Ramos (cell line): ENCODE measurements around the gene HGF.

ENCODE experiments used
- in situ Hi-C: fragments of 300-500 bp; cut with MboI; formaldehyde crosslinking; loops from one replicate; pipeline ENCODE4 v1.14.3; 2022; ENCODE audit warnings: low sequenced_read_pairs; ENCODE audit not compliant: unreplicated experiment

HGF gene

DNA sequence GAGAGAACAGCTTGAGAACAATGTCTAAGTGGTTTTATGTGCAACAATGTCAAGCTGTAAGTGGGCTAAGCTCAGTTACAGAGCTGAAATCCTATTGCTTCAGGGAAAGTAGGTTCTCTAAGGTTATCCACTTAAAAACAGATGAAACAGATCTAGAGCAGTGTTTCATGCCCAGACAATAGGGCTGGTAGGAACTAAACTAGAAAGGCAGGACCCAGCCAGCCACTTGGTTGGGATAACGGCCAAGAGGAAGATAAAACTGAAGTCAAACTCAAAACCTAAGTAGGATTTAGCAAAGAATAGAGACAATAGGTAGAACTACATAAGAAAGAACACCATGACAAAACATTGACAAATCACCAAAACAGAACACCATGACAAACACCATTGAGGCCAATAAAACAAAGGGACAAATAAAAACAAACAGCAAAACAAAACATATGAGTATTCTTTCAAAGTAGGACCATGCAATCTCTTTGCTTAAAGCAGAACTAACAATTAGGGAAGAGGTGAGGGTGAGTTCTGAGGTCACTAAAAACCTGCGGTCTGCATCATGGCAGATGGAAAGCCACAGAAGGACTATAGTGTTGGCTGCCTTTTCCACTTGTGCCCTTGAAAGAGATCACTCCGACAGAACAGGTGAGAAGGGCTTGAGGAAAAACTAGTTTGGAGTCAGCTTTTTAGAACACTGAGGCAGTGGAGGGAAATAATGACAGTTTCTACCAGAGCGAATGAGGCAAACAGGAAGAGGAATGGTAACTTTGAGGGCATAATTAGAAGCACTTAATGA, 81.0 kb downstream of the HGF start:
- in situ Hi-C loops: no loop called here

DNA sequence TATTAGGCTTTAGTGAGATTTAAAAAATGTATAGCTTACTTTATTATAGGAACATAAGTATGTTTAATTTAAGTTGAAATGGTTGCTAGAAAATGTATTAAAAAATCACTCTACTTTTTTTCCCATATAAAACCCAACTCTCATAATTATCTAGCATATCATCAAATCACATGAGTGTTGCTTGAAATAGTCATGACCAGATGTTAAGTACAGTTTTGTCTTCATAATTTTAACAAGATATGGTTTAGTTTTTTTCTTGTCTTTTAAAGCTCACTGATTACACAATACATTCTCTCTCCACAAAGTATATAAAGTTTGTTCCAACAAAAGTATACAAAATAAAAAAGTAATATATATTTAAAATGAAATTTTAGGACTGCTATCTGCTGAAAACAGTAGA, 82.8 kb downstream of the HGF start:
- in situ Hi-C loops: no loop called here

DNA sequence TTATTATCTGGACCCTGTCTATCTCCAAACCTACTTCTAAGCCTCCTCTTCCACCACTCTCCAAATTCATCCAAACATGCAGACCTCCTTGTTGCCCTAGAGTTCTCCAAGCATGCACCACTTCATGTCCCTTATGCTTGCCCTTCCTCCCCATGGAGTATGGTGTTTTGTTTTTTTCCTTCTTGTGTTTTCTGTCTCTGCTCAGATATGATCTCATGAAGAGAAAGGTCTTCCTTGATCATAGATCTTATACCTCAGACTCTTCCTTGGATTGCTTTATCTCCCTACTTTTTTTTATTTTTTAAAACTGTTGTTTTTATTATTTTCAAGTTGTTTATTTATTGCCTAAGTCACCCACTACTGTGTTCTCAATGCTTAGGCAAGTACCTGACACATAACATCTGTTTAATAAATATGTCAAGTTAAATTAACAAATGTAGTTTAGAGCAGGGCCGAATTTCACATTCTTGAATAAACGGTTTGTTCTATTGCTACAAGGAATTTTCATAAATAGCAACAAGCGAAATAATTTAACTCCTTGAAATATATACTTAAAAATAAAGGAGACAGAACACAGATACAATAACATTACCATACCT, 84.5 kb downstream of the HGF start:
- in situ Hi-C loops: no loop called here

GRCh38 chr7:81684514-81685269, 85.2 kb downstream of the HGF start:
- in situ Hi-C loops: no loop called here

DNA sequence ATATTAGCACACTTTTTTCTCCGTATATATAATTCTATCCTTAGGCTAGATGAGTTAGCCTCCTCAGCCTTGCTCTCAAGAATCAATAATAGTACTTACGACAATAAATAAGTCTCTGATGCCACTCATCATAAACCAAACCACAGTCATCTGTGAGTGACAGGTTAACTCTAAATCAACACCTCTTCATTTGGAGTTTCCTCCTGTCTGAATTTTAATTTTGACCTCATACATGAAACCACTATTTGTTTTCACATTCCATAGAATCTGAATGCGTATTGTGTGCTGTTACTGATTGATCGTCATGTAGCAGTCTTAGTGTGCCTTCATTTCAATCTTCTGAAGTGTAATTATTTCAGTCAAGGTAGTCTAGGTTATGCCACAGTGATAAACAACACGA, 85.8 kb downstream of the HGF start:
- in situ Hi-C loops: no loop called here

GRCh38 chr7:81682873-81683272, 87.0 kb downstream of the HGF start:
- in situ Hi-C loops: no loop called here

DNA sequence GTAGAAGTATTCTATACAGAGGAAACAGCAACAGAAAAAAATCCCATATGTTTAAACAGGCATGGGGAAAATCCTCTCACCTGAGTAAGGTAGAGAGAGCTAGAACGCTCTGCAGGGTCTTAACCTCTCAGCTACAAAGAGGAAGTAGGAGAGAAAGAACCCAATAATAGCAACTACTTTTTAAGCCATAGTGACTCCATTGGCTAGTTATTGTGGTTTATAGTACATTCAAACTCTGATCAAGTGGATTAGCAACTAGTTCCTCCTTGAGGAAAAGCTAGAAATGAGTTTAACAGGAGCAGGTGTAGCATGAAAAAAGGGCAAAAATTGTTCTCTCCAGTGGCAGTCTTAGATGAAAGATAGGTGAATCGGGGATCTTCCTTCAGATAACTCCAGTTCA, 89.7 kb downstream of the HGF start:
- in situ Hi-C loops: no loop called here

DNA sequence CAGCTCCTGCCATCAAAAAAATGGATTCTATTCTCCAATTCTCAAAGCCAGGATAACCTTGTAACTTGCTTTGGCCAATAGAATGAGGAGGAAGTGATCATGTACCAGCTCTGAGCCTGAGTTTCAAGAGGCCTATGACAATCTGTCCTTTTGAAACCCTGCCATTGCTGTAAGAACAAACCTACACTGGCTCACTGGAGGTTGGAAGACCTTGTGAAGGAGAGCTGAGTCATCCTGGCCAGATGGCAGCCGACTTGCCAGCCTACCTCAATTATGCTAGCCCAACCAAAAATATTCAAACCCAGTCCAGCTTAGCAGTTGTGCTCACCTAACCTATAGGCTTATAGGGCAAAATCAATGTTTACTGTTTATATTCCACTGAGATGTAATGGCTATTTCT, 93.0 kb downstream of the HGF start:
- in situ Hi-C loops: no loop called here

DNA sequence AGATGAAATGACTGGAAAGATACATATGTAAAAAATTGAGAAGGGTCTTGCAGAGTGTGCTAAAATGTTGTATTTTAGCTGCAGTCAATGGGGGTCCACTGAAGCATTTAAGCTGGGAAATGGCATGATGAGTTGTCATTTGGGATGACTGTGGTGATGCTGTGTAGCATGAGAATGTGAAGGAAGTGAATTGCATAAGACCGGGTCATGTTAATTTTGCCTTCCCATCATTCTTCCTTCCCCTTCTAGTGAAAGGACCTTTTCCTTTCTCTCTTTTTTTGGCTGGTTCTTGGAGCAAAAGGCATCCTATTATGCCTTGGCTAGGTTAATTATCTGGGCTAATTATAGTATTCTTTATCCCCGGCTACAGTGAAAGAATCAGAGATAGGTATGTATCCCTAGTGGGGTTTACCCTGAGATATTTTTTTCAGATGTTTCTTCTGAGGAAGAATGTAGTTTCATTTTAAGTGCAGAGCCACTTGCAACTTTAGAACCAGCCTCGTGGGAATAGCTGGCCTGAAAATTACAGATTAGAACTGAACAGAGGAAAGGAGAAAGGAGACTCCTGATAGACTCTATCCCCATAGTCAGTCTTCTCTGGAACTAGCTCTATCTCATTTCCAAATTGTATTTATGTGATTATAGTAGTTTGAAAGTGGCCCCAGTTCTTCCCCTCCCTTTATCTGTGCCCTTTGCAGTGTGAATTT, 93.6 kb downstream of the HGF start:
- in situ Hi-C loops: no loop called here

GRCh38 chr7:81674431-81674830, 95.4 kb downstream of the HGF start:
- in situ Hi-C loops: no loop called here

DNA sequence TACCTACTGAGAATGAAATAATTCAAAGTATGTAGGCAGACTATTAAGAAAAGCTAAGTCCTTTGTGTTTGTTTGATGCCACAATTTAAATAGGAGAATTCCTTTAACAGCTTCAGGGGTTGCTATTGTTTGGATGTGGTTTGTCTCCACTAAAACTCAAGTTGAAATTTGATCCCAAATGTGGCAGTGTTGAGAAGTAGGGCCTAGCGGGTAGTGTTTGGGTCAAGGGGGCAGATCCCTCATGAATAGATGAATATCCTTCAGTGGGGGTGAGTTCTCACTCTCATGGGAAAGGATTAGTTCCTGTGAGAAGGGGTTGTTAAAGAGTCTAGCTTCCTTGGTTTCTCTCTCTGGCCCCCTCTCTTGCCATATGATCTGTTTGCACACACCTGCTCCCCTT, 97.0 kb downstream of the HGF start:
- in situ Hi-C loops: no loop called here

DNA sequence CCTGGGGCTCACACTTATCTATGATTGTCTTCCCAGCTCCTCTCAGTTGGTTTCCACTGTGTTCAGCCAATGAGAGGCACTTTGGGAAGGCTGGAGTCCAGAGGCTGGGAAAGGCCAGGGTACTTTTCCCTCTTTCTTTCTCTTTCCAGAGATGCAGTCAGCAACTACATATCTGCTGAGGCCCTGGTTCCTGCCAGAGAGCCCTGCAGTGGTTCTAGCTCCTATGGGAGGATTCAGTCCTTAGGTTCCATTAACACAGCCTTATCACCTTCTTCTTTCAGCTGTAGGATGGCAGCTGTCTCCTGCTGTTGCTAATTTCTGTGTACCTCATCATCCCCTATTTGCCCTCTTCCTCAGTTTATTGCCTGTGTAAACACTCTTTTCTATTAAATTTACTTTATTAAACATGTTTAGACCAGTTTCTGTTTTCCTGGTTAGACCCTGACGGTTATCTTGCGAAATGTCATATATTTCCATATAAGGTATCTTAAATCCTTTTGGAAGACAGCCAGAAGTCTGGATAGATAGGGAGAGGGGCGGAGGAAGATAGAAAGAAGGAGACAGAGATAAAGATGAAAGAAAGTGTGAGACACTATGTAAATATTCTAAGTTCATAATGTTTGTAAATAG, 100.3 kb downstream of the HGF start:
- in situ Hi-C loops: no loop called here

GRCh38 chr7:81666209-81666608, 103.6 kb downstream of the HGF start:
- in situ Hi-C loops: no loop called here

DNA sequence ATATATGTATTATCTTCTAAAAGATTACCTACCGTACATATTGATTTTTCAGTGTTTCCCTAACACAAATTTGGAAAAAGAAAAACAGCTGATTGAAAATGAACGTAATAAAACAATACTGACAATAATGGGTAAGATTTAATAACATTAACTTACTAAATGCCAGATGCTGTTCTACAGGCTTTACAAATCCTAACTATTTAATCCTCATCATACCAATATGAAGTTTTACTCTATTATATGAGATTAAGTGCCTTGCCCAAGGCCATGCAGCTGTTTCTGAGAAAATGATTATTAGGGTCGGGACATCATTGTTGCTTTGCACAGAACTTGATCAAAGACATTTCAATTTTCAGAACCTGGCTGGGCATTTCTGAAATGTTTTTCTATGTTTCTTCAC, 104.6 kb downstream of the HGF start:
- in situ Hi-C loops: no loop called here

GRCh38 chr7:81664304-81664703, 105.5 kb downstream of the HGF start:
- in situ Hi-C loops: no loop called here

DNA sequence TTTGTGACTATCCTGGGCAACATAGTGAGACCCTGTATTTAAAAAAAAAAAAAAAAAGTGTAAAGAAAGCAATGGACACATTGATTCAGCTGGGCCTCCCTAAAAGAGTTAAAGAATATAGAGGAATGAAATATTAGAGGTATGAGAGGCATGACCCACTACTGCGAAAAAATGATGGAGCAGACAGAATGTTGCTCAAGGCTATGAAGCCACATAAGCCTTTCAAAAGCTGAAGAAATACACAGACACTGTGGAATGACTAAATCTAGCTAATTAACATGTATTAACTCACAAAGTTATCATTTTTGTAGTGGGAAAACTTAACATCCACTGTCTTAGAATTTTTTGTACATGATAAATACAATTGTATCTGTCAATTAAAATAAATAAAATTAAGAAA, 107.3 kb downstream of the HGF start:
- in situ Hi-C loops: no loop called here

GRCh38 chr7:81659697-81660395, 110.0 kb downstream of the HGF start:
- in situ Hi-C loops: no loop called here

DNA sequence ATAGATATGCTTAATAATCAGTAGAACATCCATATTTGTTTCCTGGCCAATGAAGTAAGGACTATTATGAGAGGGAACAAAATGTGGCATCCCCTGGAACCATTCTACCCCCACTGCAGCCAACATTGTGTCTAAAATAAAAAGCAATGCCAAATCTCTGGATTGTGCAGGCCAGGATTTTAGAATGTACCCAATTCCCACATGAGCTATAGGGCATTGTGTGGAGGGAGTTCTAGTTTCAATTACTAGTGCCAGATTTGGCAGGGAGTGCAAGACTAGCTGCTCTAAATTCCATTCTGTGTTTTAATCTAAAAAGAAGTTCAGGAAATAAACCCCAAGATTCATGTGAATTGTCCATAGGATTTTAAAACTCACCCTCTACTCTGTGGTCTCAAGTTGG, 112.3 kb downstream of the HGF start:
- in situ Hi-C loops: no loop called here

DNA sequence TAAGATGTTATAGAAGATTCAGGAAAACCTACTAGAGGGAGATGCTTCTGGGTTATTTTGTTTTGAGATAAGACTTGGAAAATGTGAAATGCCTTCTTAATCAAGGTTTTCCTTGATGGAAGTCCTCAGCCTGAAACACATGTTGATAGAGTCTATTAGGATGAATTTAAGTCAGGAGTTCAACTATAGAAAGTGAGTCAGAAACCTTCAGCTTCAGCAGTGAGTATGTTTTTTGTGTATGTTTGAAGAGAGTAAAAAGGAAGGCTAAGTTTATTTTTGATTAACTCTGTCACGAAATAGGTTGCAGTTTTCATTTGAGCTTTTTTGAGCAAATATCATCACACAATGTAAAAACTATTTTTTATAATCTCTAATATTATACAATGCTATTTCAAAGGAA, 114.6 kb downstream of the HGF start:
- in situ Hi-C loops: no loop called here

DNA sequence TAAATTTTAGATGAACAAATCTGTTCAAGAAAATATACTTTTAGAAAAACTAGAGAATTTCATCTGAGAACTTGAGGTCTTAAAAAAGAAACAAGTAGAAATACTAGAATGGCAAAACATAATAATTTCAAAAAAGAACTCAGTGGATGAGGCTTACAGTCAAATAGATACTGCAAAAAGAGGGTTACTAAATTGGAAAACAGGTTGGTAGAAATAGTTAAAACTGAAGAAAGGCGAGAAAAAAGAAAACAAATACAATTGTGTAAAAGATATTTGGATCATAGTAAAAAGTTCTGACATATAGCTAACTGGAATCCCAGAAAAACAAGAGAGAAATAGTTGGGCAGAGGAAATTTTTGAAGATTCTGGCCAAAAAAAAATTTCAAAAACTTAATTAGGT, 117.6 kb downstream of the HGF start:
- in situ Hi-C loops: no loop called here
